CD8-positive, alpha-beta memory T cell (primary cell): ENCODE data around the gene SCN4B. TPM values are rescaled to one million over a fixed set of nuclear protein-coding genes. Genes with fewer than 3 reads are reported as not detected.
A peak's percentile ranks its signal among the peaks of the same experiment; 100 is the strongest.

Experiments
- CTCF ChIA-PET: fragments of 350-600 bp; sonication (Branson Sonifier 250); formaldehyde crosslinking; loops from one replicate; lab custom pipeline; 2021; ENCODE audit warnings: antibody characterized with exemption; lab: Charles Lee
- POLR2A ChIA-PET: fragments of 350-600 bp; sonication (Branson Sonifier 250); formaldehyde crosslinking; loops from one replicate; lab custom pipeline; 2021; ENCODE audit warnings: antibody characterized with exemption; lab: Charles Lee
- DNase-seq, 5 donors: peaks; one replicate each; pipeline versions ENCODE4 v3.0.0 to v3.0.0-alpha.2; 2020 to 2022; ENCODE audit warnings: mixed read lengths in 1 of 5
- H3K27ac ChIP-seq: one replicate; pipeline ENCODE4 v1.7.0; 2013; ENCODE audit warnings: low read depth, mild to moderate bottlenecking, low read length, moderate library complexity
- H3K27me3 ChIP-seq: 2 replicates; pipeline ENCODE4 v1.7.0; 2013; ENCODE audit warnings: low read length, mild to moderate bottlenecking; ENCODE audit not compliant: insufficient read depth, poor library complexity, severe bottlenecking
- H3K36me3 ChIP-seq: 2 replicates; pipeline ENCODE4 v1.7.0; 2013; ENCODE audit warnings: mild to moderate bottlenecking, low read length, moderate library complexity; ENCODE audit not compliant: insufficient read depth
- H3K4me1 ChIP-seq: 2 replicates; pipeline ENCODE4 v1.7.0; 2013; ENCODE audit warnings: mild to moderate bottlenecking, low read length, moderate library complexity; ENCODE audit not compliant: insufficient read depth
- H3K4me3 ChIP-seq: 2 replicates; pipeline ENCODE4 v1.7.0; 2013; ENCODE audit warnings: mild to moderate bottlenecking, low read length
- H3K9me3 ChIP-seq: 2 replicates; pipeline ENCODE4 v1.7.0; 2013; ENCODE audit warnings: mild to moderate bottlenecking, low read length
- H3K27ac Mint-ChIP-seq, 8 donors: one replicate each; pipeline ENCODE4 v1.8.0; 2020 to 2021; ENCODE audit warnings: mixed read lengths in 8 of 8, mild to moderate bottlenecking in 6 of 8, inconsistent platforms in 3 of 8, moderate library complexity in 3 of 8
- H3K27me3 Mint-ChIP-seq, 2 donors: one replicate each; pipeline ENCODE4 v1.8.0; 2020 to 2021; ENCODE audit warnings: mixed read lengths in 2 of 2, mild to moderate bottlenecking in 1 of 2, moderate library complexity in 1 of 2
- H3K36me3 Mint-ChIP-seq, 3 donors: one replicate each; pipeline ENCODE4 v1.8.0; 2020 to 2021; ENCODE audit warnings: mixed read lengths in 3 of 3, inconsistent platforms in 1 of 3, mild to moderate bottlenecking in 1 of 3
- H3K4me1 Mint-ChIP-seq, 3 donors: one replicate each; pipeline ENCODE4 v1.8.0; 2020 to 2021; ENCODE audit warnings: mixed read lengths in 3 of 3, inconsistent platforms in 1 of 3, mild to moderate bottlenecking in 1 of 3
- H3K4me3 Mint-ChIP-seq, 7 donors: one replicate each; pipeline ENCODE4 v1.8.0; 2020 to 2021; ENCODE audit warnings: mixed read lengths in 7 of 7, mild to moderate bottlenecking in 6 of 7, moderate library complexity in 4 of 7, inconsistent platforms in 2 of 7
- H3K9me3 Mint-ChIP-seq, 5 donors: one replicate each; pipeline ENCODE4 v1.8.0; 2020 to 2022; ENCODE audit warnings: mixed read lengths in 5 of 5, mild to moderate bottlenecking in 3 of 5, moderate library complexity in 2 of 5, inconsistent platforms in 1 of 5
- polyA plus RNA-seq: library from polyadenylated mRNA; unstranded; fragments of 300-500 nt; fragmentation: Illumina TruSeq; gene quantifications from one replicate; pipeline ENCODE4 v1.2.3, GENCODE V29; 2021
- total RNA-seq, 2 experiments: library from RNA; stranded (reverse); gene quantifications; one replicate each; pipeline ENCODE4 v1.2.3, GENCODE V29; 2021

Gene SCN4B
- total RNA-seq: under 1 TPM; 0.26 to 0.33 TPM
- polyA plus RNA-seq: not detected

DNA sequence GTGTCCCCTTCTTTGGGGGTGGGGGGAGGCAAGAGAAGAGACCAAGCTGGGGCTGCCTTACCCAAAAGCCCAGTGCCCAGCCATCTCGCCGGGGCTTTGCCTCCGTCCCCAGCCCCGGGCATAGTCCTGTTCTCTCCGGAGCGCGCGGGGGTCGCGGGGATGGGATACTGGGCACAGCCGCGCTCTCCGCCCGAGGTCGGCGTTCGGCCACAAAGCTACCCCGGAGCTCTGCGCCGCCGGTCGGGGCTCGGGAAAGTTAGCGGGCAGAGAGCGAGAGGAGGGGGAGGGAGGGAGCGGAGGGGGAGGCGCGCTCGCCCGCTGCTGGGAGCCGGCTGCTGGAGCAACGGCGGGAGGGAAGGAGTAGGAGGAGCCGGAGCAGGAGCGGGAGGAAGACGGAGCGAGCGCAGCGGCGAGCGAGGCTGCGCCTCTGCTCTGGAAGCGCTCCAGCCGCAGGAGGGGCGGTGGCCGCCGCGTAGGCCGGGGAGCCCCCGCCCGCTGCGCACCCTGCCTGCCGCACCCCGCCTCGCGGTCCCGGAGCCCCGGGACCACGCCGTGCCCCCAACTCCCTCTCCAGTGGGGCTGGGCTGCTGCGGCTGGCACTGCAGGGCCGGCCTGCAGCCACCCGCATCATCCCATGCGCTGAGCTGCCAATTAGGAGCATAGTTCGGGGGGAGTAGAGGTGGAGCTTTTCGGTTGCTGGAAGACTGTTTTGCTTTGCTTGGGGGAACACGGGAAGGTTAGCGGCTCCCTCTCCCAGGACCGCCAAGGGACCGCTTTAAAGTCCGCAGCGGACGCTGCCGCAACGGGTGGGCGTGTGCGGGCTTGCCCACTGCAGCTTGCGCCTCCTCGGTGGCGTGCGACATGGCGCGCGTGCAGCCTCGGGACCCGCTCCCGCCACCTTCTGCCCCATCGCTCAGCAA lies at the start of gene SCN4B:
SCN4B (minus strand) TSS at position 272 of the 920 bp plus-strand sequence; CDS start at position 122, 150 bp downstream.
- Histone ChIP-seq H3K9me3 (no peaks in the 10 kb centered on the region), H3K27me3 (peaks cover 54% of the 10 kb centered on the region), H3K4me3 (no peak within 1 kb of the TSS), H3K36me3 (no peaks in the 10 kb centered on the region), H3K4me1 (peaks cover 7% of the 10 kb centered on the region), H3K27ac (no peak within 1 kb of the TSS)
- peaks cover 11 to 26% (median 15%) of the 10 kb centered on the region in 3 donors for H3K4me1 Mint-ChIP-seq
- H3K27me3 Mint-ChIP-seq: peaks cover 48 to 55% of the 10 kb centered on the region in 2 donors
- CTCF ChIA-PET: interaction anchor here (1.6 kb wide), 1 partner anchor 19 kb away, joined by 8 read pairs; no protein-coding TSS in a partner anchor
- POLR2A ChIA-PET: no interaction called here
- no peaks in the 10 kb centered on the region for H3K36me3 Mint-ChIP-seq
- H3K4me3 Mint-ChIP-seq: peak within 1 kb of the TSS in 6 of 7 donors; percentile 57 to 80 (median 64)
- H3K9me3 Mint-ChIP-seq: no peaks in the 10 kb centered on the region
- DNase-seq: peak in 1 of 5 donors; percentile 5
- H3K27ac Mint-ChIP-seq: peak within 1 kb of the TSS in 1 of 8 donors; percentile 43

GRCh38 chr11:118201966-118202365 lies 49.3 kb upstream of the SCN4B start:
- H3K27me3 ChIP-seq: no peaks in the 10 kb centered on the region
- no peak overlapping the region for H3K27ac ChIP-seq
- H3K9me3 Mint-ChIP-seq: no peaks in the 10 kb centered on the region
- no peak overlapping the region for H3K27ac Mint-ChIP-seq
- H3K4me1 ChIP-seq: peaks cover 71% of the 10 kb centered on the region
- no peaks in the 10 kb centered on the region for H3K9me3 ChIP-seq
- DNase-seq: no peak
- ChIA-PET CTCF (interaction anchor here (0.7 to 2.0 kb wide), 18 partner anchors 10 to 152 kb away, joined by 3 to 19 read pairs (median 4); partner anchors contain the start of genes CD3E, JAML and MPZL3), POLR2A (interaction anchor here (0.5 to 2.0 kb wide), 14 partner anchors 15 to 207 kb away, joined by 3 to 9 read pairs (median 4); partner anchors contain the start of genes JAML and MPZL3)
- H3K4me3 ChIP-seq: peak overlapping the region; percentile 15
- H3K4me1 Mint-ChIP-seq: peaks cover 12 to 18% (median 12%) of the 10 kb centered on the region in 3 donors
- H3K36me3 ChIP-seq: peaks cover 32% of the 10 kb centered on the region
- H3K36me3 Mint-ChIP-seq: peaks cover 20 to 36% (median 26%) of the 10 kb centered on the region in 3 donors
- peaks cover 0 to 1% of the 10 kb centered on the region in 2 donors for H3K27me3 Mint-ChIP-seq
- H3K4me3 Mint-ChIP-seq: no peak overlapping the region

GRCh38 chr11:118200901-118201680 lies 48.5 kb upstream of the SCN4B start:
- Histone ChIP-seq H3K4me1 (peaks cover 62% of the 10 kb centered on the region), H3K4me3 (no peak overlapping the region), H3K36me3 (peaks cover 39% of the 10 kb centered on the region), H3K27me3 (no peaks in the 10 kb centered on the region), H3K27ac (no peak overlapping the region), H3K9me3 (no peaks in the 10 kb centered on the region)
- ChIA-PET POLR2A (interaction anchor here (1.1 to 2.0 kb wide), 4 partner anchors 15 to 102 kb away, joined by 3 to 9 read pairs (median 6); partner anchors contain the start of gene MPZL3), CTCF (interaction anchor here (1.0 to 2.0 kb wide), 6 partner anchors 16 to 153 kb away, joined by 3 to 19 read pairs (median 11); partner anchors contain the start of gene JAML)
- Mint-ChIP-seq H3K9me3 (no peaks in the 10 kb centered on the region), H3K27ac (no peak overlapping the region), H3K4me1 (peaks cover 12 to 18% (median 12%) of the 10 kb centered on the region in 3 donors), H3K27me3 (peaks cover 0 to 1% of the 10 kb centered on the region in 2 donors), H3K4me3 (no peak overlapping the region), H3K36me3 (peaks cover 17 to 40% (median 22%) of the 10 kb centered on the region in 3 donors)
- DNase-seq: peak in 4 of 5 donors; percentile 20 to 74 (median 60)

DNA sequence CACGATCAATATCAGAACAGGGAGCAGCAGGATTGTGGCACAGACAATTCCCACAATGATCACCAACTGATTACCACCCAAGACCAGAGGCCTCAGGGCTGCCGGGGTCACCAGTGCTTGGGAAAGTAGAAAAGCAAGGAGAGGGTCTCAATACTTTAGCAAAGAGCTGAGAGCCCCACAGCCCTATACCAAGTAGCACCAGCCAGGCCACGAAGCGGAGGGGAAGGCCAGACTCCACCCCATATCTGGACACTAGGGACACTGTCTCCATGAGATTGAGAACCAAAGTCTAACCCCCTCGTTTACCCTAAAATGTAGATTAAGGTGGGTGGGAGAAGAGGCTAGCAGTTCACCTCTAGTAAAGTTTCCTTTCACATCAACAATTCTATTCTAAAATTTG lies 47.9 kb upstream of the SCN4B start:
- H3K36me3 ChIP-seq: peaks cover 38% of the 10 kb centered on the region
- H3K9me3 Mint-ChIP-seq: no peaks in the 10 kb centered on the region
- H3K36me3 Mint-ChIP-seq: peaks cover 11 to 43% (median 19%) of the 10 kb centered on the region in 3 donors
- H3K4me3 Mint-ChIP-seq: peak overlapping the region in 3 of 7 donors; percentile 2 to 14 (median 9)
- peaks cover 0 to 1% of the 10 kb centered on the region in 2 donors for H3K27me3 Mint-ChIP-seq
- peaks cover 56% of the 10 kb centered on the region for H3K4me1 ChIP-seq
- no peaks in the 10 kb centered on the region for H3K27me3 ChIP-seq
- no peaks in the 10 kb centered on the region for H3K9me3 ChIP-seq
- peak overlapping the region in 1 of 8 donors; percentile 94 for H3K27ac Mint-ChIP-seq
- no peak overlapping the region for H3K4me3 ChIP-seq
- no peak for DNase-seq
- peaks cover 12 to 18% (median 12%) of the 10 kb centered on the region in 3 donors for H3K4me1 Mint-ChIP-seq
- POLR2A ChIA-PET: no interaction called here
- CTCF ChIA-PET: interaction anchor here (1.2 to 3.1 kb wide), 3 partner anchors 15 to 95 kb away, joined by 3 to 46 read pairs (median 25); no protein-coding TSS in a partner anchor
- no peak overlapping the region for H3K27ac ChIP-seq

GRCh38 chr11:118199135-118199534 lies 46.5 kb upstream of the SCN4B start:
- Mint-ChIP-seq H3K36me3 (peaks cover 7 to 57% (median 18%) of the 10 kb centered on the region in 3 donors), H3K4me3 (no peak overlapping the region), H3K27me3 (peaks cover 0 to 1% of the 10 kb centered on the region in 2 donors), H3K9me3 (no peaks in the 10 kb centered on the region), H3K27ac (peak overlapping the region in 7 of 8 donors; percentile 31 to 90 (median 69)), H3K4me1 (peaks cover 12 to 18% (median 12%) of the 10 kb centered on the region in 3 donors)
- Histone ChIP-seq H3K27ac (no peak overlapping the region), H3K9me3 (no peaks in the 10 kb centered on the region), H3K4me1 (peaks cover 47% of the 10 kb centered on the region), H3K36me3 (peaks cover 46% of the 10 kb centered on the region), H3K27me3 (no peaks in the 10 kb centered on the region), H3K4me3 (no peak overlapping the region)
- ChIA-PET POLR2A (interaction anchor here (0.5 to 1.4 kb wide), 17 partner anchors 15 to 324 kb away, joined by 3 to 10 read pairs (median 4); partner anchors contain the start of genes JAML, MPZL3 and UBE4A), CTCF (interaction anchor here (0.6 to 3.1 kb wide), 63 partner anchors 9 to 384 kb away, joined by 3 to 46 read pairs (median 5); partner anchors contain the start of genes CD3D, CD3E, CD3G and JAML)
- no peak for DNase-seq

DNA sequence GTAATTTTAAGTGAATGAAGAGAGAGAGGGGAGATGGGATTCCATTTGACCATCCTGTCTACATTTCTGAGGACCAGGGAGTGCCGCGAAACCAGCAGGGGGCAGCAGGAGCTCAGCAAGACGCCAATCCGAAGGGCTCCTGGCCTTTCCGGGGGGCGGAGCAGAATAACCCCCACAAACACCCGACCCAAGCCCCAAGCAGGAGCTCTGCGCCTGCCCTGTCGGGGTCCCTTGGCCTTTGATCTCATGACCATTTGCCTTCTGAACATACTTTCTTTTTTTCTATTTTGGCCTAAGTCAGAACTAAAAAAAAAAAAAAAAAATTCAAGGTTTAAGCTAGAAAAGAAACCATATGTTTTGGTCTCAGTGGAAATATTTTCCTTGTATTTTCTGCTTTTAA lies 45.7 kb upstream of the SCN4B start:
- Histone ChIP-seq H3K27me3 (no peaks in the 10 kb centered on the region), H3K36me3 (peaks cover 51% of the 10 kb centered on the region), H3K27ac (no peak overlapping the region), H3K4me3 (no peak overlapping the region), H3K4me1 (peaks cover 41% of the 10 kb centered on the region), H3K9me3 (no peaks in the 10 kb centered on the region)
- peak; percentile 65 to 88 (median 79) for DNase-seq
- peaks cover 13 to 64% (median 24%) of the 10 kb centered on the region in 3 donors for H3K36me3 Mint-ChIP-seq
- H3K27me3 Mint-ChIP-seq: peaks cover 0 to 1% of the 10 kb centered on the region in 2 donors
- H3K9me3 Mint-ChIP-seq: no peaks in the 10 kb centered on the region
- ChIA-PET CTCF (interaction anchor here (0.6 to 3.1 kb wide), 68 partner anchors 10 to 384 kb away, joined by 3 to 46 read pairs (median 5); partner anchors contain the start of genes CD3D, CD3E, CD3G and JAML), POLR2A (interaction anchor here (0.5 to 1.4 kb wide), 19 partner anchors 16 to 325 kb away, joined by 3 to 10 read pairs (median 4); partner anchors contain the start of genes JAML, MPZL3 and UBE4A)
- peak overlapping the region; percentile 68 to 90 (median 79) for H3K27ac Mint-ChIP-seq
- H3K4me3 Mint-ChIP-seq: peak overlapping the region in 4 of 7 donors; percentile 41 to 60 (median 52)
- H3K4me1 Mint-ChIP-seq: peaks cover 12 to 18% (median 12%) of the 10 kb centered on the region in 3 donors
